HepG2 (cell line): ENCODE data around the gene MBLAC2. TPM values are rescaled to one million over a fixed set of nuclear protein-coding genes. Genes with fewer than 3 reads are reported as not detected.
A peak's percentile ranks its signal among the peaks of the same experiment; 100 is the strongest.

Experiments
- CBFB ChIP-seq: sonication (generic); formaldehyde crosslinking; IDR thresholded peaks from 2 replicates; pipeline ENCODE4 v1.4.0; 2020; ENCODE audit warnings: missing genetic modification reagents
- CBX2 ChIP-seq, 2 experiments: fragments of 200-600 bp in 1 of 2; sonication (generic); formaldehyde crosslinking in 1 of 2; IDR thresholded peaks; 2 replicates each; pipeline versions ENCODE4 v1.7.0 to v1.8.1; 2018 to 2022; ENCODE audit warnings: low read depth in 2 of 2, low read length in 1 of 2, mild to moderate bottlenecking in 1 of 2, missing genetic modification reagents in 1 of 2
- CHCHD3 ChIP-seq: sonication (generic); formaldehyde crosslinking; IDR thresholded peaks from 2 replicates; pipeline ENCODE4 v1.8.0; 2022; ENCODE audit warnings: mild to moderate bottlenecking, missing genetic modification reagents, moderate library complexity
- CREB1 ChIP-seq, 2 experiments: fragments of 450-650 bp in 1 of 2; IDR thresholded peaks; 2 replicates each; pipeline ENCODE4 v1.6.1; 2016 to 2017; ENCODE audit warnings: control low read depth in 1 of 2, mild to moderate bottlenecking in 1 of 2, missing compliant biosample characterization in 1 of 2, missing genetic modification characterization in 1 of 2
- GFI1 ChIP-seq: sonication (generic); formaldehyde crosslinking; IDR thresholded peaks from 2 replicates; pipeline ENCODE4 v1.5.0; 2020; ENCODE audit warnings: missing genetic modification reagents, mild to moderate bottlenecking, borderline replicate concordance
- HNRNPL ChIP-seq: fragments of 200-400 bp; formaldehyde crosslinking; IDR thresholded peaks from 2 replicates; pipeline ENCODE4 v1.6.1; 2017; ENCODE audit warnings: mild to moderate bottlenecking, low read depth, low read length
- MIER2 ChIP-seq: IDR thresholded peaks from 2 replicates; pipeline ENCODE4 v1.6.1; 2016; ENCODE audit warnings: missing biosample characterization, missing genetic modification reagents
- MTF2 ChIP-seq: sonication (generic); formaldehyde crosslinking; IDR thresholded peaks from 2 replicates; pipeline ENCODE4 v1.5.0; 2020; ENCODE audit warnings: missing genetic modification reagents, borderline replicate concordance
- SOX13 ChIP-seq, 3 experiments: fragments of 450-650 bp in 1 of 3; sonication (generic) in 1 of 3; formaldehyde crosslinking in 1 of 3; IDR thresholded peaks in 2 of 3; conservative IDR thresholded peaks in 1 of 3; 2 replicates each; pipeline versions ENCODE4 v1.5.0 to v1.6.1; 2016 to 2020; ENCODE audit warnings: antibody characterized with exemption in 1 of 3, mild to moderate bottlenecking in 1 of 3, missing compliant biosample characterization in 1 of 3, missing genetic modification reagents in 1 of 3, moderate library complexity in 1 of 3
- ZBTB33 ChIP-seq: sonication (generic); formaldehyde crosslinking; IDR thresholded peaks from 2 replicates; pipeline ENCODE4 v1.4.0; 2020; ENCODE audit warnings: missing genetic modification reagents
- ZHX1 ChIP-seq: sonication (generic); formaldehyde crosslinking; IDR thresholded peaks from 2 replicates; pipeline ENCODE4 v1.8.1; 2022; ENCODE audit warnings: low read depth, mild to moderate bottlenecking, missing genetic modification reagents
- ZNF121 ChIP-seq: sonication (generic); formaldehyde crosslinking; IDR thresholded peaks from 2 replicates; pipeline ENCODE4 v1.5.0; 2020; ENCODE audit warnings: mild to moderate bottlenecking, missing genetic modification reagents
- polyA plus RNA-seq, 8 experiments: library from polyadenylated mRNA; depleted of rRNA in 3 of 8; stranded (reverse) in 7 of 8; unstranded in 1 of 8; fragments of >200 nt; fragmentation: Illumina TruSeq in 4 of 8; extraction: Trizol in 4 of 8; gene quantifications; 2 replicates each; pipeline versions ENCODE4 v1.2.1 to v1.2.3, GENCODE V29; 2011 to 2016; ENCODE audit warnings: low read depth in 4 of 8, missing spikeins in 1 of 8, mixed read lengths in 1 of 8; ENCODE audit not compliant: insufficient read depth in 1 of 8
- total RNA-seq, 5 experiments: library from RNA; depleted of rRNA; stranded (reverse); fragments of >200 nt; fragmentation: Illumina TruSeq; extraction: Trizol; gene quantifications; 2 replicates each; pipeline ENCODE4 v1.2.3, GENCODE V29; 2016; ENCODE audit warnings: low read depth in 1 of 5
- TF ChIP-seq, protein P1 (sequence below): sonication (generic); formaldehyde crosslinking; conservative IDR thresholded peaks from 2 replicates; pipeline ENCODE4 v1.4.0; 2020; ENCODE audit warnings: missing genetic modification reagents
- TF ChIP-seq, protein P2 (sequence below), 2 experiments: sonication (generic) in 1 of 2; formaldehyde crosslinking in 1 of 2; IDR thresholded peaks; 2 replicates each; pipeline versions ENCODE4 v1.4.0 to v1.6.1; 2016 to 2020; ENCODE audit warnings: borderline replicate concordance in 1 of 2, low read depth in 1 of 2, mild to moderate bottlenecking in 1 of 2, missing genetic modification reagents in 1 of 2

MBLAC2 gene
- total and polyA plus RNA-seq, 2 of the 13 experiments (the other 11 are each of a cell fraction or from before 2014, with no cell fraction given): 2.9 to 4.1 TPM

- no peak; the same call in 1 of the 2 replicates for TF ChIP-seq CREB1 (IDR thresholded peaks at IDR 0.05)
- TF ChIP-seq CREB1 (CRISPR knock-in tag; IDR thresholded peaks at IDR 0.05): peak; percentile 67
- TF ChIP-seq ZNF121 (CRISPR knock-in tag): peak; percentile 68; the same call in 1 of the 2 replicates
- TF ChIP-seq, protein P1, sequence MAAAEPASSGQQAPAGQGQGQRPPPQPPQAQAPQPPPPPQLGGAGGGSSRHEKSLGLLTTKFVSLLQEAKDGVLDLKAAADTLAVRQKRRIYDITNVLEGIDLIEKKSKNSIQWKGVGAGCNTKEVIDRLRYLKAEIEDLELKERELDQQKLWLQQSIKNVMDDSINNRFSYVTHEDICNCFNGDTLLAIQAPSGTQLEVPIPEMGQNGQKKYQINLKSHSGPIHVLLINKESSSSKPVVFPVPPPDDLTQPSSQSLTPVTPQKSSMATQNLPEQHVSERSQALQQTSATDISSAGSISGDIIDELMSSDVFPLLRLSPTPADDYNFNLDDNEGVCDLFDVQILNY (CRISPR knock-in tag): peak; percentile 72; the same call in 1 of the 2 replicates
- no peak for TF ChIP-seq ZHX1 (CRISPR knock-in tag)
- TF ChIP-seq HNRNPL: peak; percentile 67; the same call in 1 of the 2 replicates
- peak; percentile 79 for TF ChIP-seq MTF2 (CRISPR knock-in tag)
- peak; percentile 60; the same call in 1 of the 2 replicates for TF ChIP-seq GFI1
- TF ChIP-seq SOX13 (IDR thresholded peaks at IDR 0.05): peak; percentile 54; the same call in 1 of the 2 replicates
- peak in 1 of 2 experiments; percentile 35; a peak in 1 of 4 replicates for TF ChIP-seq SOX13 (CRISPR knock-in tag; conservative IDR thresholded peaks at IDR 0.05 in 1 of 2, IDR thresholded peaks at IDR 0.05 in 1 of 2)
- TF ChIP-seq CBX2 (IDR thresholded peaks at IDR 0.05; ENCODE audit: low read depth, low read length): no peak
- TF ChIP-seq CBX2 (CRISPR knock-in tag; IDR thresholded peaks at IDR 0.05; ENCODE audit: low read depth): no peak
- TF ChIP-seq CHCHD3 (CRISPR knock-in tag): peak; percentile 3; the same call in 1 of the 2 replicates
- TF ChIP-seq MIER2 (CRISPR knock-in tag): no peak
- no peak; the same call in 1 of the 2 replicates for TF ChIP-seq ZBTB33
- peak; percentile 70; the same call in 1 of the 2 replicates for TF ChIP-seq CBFB (CRISPR knock-in tag)
- TF ChIP-seq, protein P2, sequence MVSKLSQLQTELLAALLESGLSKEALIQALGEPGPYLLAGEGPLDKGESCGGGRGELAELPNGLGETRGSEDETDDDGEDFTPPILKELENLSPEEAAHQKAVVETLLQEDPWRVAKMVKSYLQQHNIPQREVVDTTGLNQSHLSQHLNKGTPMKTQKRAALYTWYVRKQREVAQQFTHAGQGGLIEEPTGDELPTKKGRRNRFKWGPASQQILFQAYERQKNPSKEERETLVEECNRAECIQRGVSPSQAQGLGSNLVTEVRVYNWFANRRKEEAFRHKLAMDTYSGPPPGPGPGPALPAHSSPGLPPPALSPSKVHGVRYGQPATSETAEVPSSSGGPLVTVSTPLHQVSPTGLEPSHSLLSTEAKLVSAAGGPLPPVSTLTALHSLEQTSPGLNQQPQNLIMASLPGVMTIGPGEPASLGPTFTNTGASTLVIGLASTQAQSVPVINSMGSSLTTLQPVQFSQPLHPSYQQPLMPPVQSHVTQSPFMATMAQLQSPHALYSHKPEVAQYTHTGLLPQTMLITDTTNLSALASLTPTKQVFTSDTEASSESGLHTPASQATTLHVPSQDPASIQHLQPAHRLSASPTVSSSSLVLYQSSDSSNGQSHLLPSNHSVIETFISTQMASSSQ (IDR thresholded peaks at IDR 0.05; ENCODE audit: low read depth): no peak
- TF ChIP-seq, protein P2 (CRISPR knock-in tag; IDR thresholded peaks at IDR 0.05; ENCODE audit: borderline replicate concordance): peak; percentile 70; the same call in 1 of the 2 replicates
These were observed at the start of gene MBLAC2, which contains the start of gene POLR3G (continued) for GRCh38 chr5:90474235-90475107.
